K562 (cell line): ENCODE results near the gene PI16. TPM values are rescaled to one million over a fixed set of nuclear protein-coding genes. Genes with fewer than 3 reads are reported as not detected.

Source experiments
- ARID1B ChIP-seq: fragments of 450-650 bp; IDR thresholded peaks from 2 replicates; pipeline ENCODE4 v1.6.1; 2016; ENCODE audit warnings: antibody characterized with exemption, mild to moderate bottlenecking, inconsistent platforms
- ARID3A ChIP-seq: IDR thresholded peaks from 2 replicates; pipeline ENCODE4 v1.6.1; 2012; ENCODE audit warnings: low read depth, low read length, improper control_type of control experiment, borderline replicate concordance
- BCOR ChIP-seq: fragments of 450-650 bp; IDR thresholded peaks from 2 replicates; pipeline ENCODE4 v1.6.1; 2016
- C11orf30 ChIP-seq: fragments of 450-650 bp; IDR thresholded peaks from 2 replicates; pipeline ENCODE4 v1.6.1; 2016; ENCODE audit warnings: low read depth, mild to moderate bottlenecking
- DACH1 ChIP-seq: fragments of 450-650 bp; IDR thresholded peaks from 2 replicates; pipeline ENCODE4 v1.6.1; 2018; ENCODE audit not compliant: partially characterized antibody
- ESRRA ChIP-seq: fragments of 450-650 bp; IDR thresholded peaks from 2 replicates; pipeline ENCODE4 v1.6.1; 2014; ENCODE audit warnings: low read depth, mild to moderate bottlenecking, moderate library complexity, borderline replicate concordance
- NR2F6 ChIP-seq: fragments of 450-650 bp; formaldehyde crosslinking; IDR thresholded peaks from 2 replicates; pipeline ENCODE4 v1.4.0; 2020; ENCODE audit warnings: mild to moderate bottlenecking
- POLR3A ChIP-seq: IDR thresholded peaks from 2 replicates; pipeline ENCODE4 v1.6.1; 2011; ENCODE audit warnings: borderline replicate concordance, mild to moderate bottlenecking, moderate library complexity; ENCODE audit not compliant: insufficient read length, insufficient read depth; ENCODE audit errors: extremely low read depth
- RBM17 ChIP-seq: fragments of 200-400 bp; formaldehyde crosslinking; IDR thresholded peaks from 2 replicates; pipeline ENCODE4 v1.6.1; 2017; ENCODE audit warnings: low read depth, mild to moderate bottlenecking, low read length, borderline replicate concordance
- SPI1 ChIP-seq: IDR thresholded peaks from 2 replicates; pipeline ENCODE4 v1.6.1; 2011; ENCODE audit warnings: low read depth, low read length, control low read depth, borderline replicate concordance
- SRSF1 ChIP-seq: fragments of 200-400 bp; formaldehyde crosslinking; IDR thresholded peaks from 2 replicates; pipeline ENCODE4 v1.6.1; 2017; ENCODE audit warnings: mild to moderate bottlenecking, low read depth, low read length, moderate library complexity
- SRSF3 ChIP-seq: fragments of 200-400 bp; formaldehyde crosslinking; IDR thresholded peaks from 2 replicates; pipeline ENCODE4 v1.6.1; 2016; ENCODE audit warnings: mild to moderate bottlenecking, low read length, moderate library complexity; ENCODE audit not compliant: insufficient read depth
- TGIF2 ChIP-seq: sonication (generic); formaldehyde crosslinking; IDR thresholded peaks from 2 replicates; pipeline ENCODE4 v1.8.1; 2022; ENCODE audit warnings: mild to moderate bottlenecking, missing genetic modification reagents, moderate library complexity
- ZFP36 ChIP-seq: fragments of 150-350 bp; IDR thresholded peaks from 2 replicates; pipeline ENCODE4 v1.6.1; 2018; ENCODE audit warnings: low read length, low read depth; ENCODE audit not compliant: partially characterized antibody
- ZFX ChIP-seq: sonication (generic); formaldehyde crosslinking; IDR thresholded peaks from 2 replicates; pipeline ENCODE4 v1.8.0; 2022; ENCODE audit warnings: mild to moderate bottlenecking, missing genetic modification reagents, moderate library complexity
- ZNF253 ChIP-seq: fragments of 250-450 bp; sonication (Bioruptor Pico); conservative IDR thresholded peaks from 2 replicates; pipeline ENCODE4 v1.6.1; 2021; ENCODE audit warnings: mild to moderate bottlenecking
- polyA plus RNA-seq, 8 experiments: library from polyadenylated mRNA; depleted of rRNA in 4 of 8; stranded (reverse) in 5 of 8; unstranded in 3 of 8; fragments of >200 nt; fragmentation: Nextera tagmentation in 2 of 8; fragmentation: Illumina TruSeq in 1 of 8; extraction: Ambion mirVana in 2 of 8; extraction: Trizol in 1 of 8; gene quantifications; 2 replicates each; pipeline versions ENCODE4 v1.2.1 to v1.2.3, GENCODE V29; 2011 to 2014; ENCODE audit warnings: inconsistent platforms in 1 of 8, missing spikeins in 1 of 8
- total RNA-seq, 7 experiments: library from RNA; depleted of rRNA in 6 of 7; stranded (reverse); fragments of >200 nt in 6 of 7; fragmentation: Illumina TruSeq in 2 of 7; extraction: Trizol in 2 of 7; gene quantifications; 2 replicates each; pipeline versions ENCODE4 v1.2.1 to v1.2.3, GENCODE V29; 2011 to 2021; ENCODE audit warnings: low replicate concordance in 1 of 7
- TF ChIP-seq, protein P1 (sequence below), 2 experiments: fragments of 450-650 bp in 1 of 2; IDR thresholded peaks; 2 replicates each; pipeline ENCODE4 v1.6.1; 2011 to 2017; ENCODE audit warnings: low read depth in 2 of 2, antibody characterized with exemption in 1 of 2, borderline replicate concordance in 1 of 2, low read length in 1 of 2, mild to moderate bottlenecking in 1 of 2, mixed read lengths in 1 of 2; ENCODE audit not compliant: control insufficient read depth in 1 of 2
- TF ChIP-seq, protein P2 (sequence below): fragments of 250-450 bp; sonication (Bioruptor Pico); IDR thresholded peaks from 2 replicates; pipeline ENCODE4 v1.5.0; 2021
- TF ChIP-seq, protein P3 (sequence below): fragments of 250-450 bp; sonication (Bioruptor Pico); IDR thresholded peaks from 2 replicates; pipeline ENCODE4 v1.4.0; 2020; ENCODE audit warnings: mild to moderate bottlenecking

The PI16 gene
- total and polyA plus RNA-seq, 9 of the 15 experiments (the other 6 are each of a cell fraction or from before 2014, with no cell fraction given): 0.06 to 0.18 TPM; not detected in 7

DNA sequence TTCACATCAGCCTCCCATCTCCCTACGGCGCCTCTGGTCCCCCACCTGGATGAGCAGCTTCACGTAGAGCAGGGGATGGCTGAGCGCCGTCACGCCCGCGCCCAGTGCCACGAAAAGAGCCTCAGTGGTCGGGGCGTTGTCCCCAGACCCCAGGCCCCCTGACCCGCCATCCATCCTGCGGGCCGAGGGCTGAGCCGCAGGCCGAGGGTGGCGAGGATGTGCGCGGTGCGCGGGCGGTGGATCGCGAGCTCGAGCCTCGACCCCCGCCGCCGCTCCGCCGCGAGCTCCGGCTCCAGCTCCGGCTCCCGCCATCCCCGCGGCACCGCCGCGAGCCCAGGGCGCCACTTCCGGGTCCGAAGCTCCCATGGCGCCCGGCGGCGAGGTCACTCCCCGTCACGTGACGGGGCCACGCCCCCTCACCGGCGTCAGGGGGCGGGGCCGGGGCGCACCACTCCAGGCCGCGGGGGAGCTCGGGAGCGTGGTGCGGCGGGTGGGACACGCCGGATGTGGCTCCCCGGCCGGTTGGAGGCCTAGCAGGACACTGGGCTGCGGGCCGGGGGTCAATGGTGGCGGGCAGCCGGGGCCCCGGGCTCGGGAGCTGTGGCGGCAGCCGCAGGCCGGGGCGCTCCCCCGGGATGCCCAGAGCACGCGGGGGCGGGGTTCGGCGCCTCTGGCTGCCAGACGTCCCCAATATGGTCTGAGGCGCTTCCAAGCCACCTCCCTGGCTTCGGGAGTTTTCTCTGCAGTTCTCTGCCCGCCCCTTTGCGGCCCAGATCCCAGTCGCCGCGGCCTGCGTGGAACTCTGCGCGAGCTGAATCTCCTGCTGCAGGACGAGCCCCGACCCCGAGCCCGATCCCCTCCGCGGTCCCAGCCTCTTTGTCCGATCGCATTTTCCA, 31.5 kb downstream of the PI16 start, which contains the start of gene MTCH1 (continued):
- TF ChIP-seq, protein P1, sequence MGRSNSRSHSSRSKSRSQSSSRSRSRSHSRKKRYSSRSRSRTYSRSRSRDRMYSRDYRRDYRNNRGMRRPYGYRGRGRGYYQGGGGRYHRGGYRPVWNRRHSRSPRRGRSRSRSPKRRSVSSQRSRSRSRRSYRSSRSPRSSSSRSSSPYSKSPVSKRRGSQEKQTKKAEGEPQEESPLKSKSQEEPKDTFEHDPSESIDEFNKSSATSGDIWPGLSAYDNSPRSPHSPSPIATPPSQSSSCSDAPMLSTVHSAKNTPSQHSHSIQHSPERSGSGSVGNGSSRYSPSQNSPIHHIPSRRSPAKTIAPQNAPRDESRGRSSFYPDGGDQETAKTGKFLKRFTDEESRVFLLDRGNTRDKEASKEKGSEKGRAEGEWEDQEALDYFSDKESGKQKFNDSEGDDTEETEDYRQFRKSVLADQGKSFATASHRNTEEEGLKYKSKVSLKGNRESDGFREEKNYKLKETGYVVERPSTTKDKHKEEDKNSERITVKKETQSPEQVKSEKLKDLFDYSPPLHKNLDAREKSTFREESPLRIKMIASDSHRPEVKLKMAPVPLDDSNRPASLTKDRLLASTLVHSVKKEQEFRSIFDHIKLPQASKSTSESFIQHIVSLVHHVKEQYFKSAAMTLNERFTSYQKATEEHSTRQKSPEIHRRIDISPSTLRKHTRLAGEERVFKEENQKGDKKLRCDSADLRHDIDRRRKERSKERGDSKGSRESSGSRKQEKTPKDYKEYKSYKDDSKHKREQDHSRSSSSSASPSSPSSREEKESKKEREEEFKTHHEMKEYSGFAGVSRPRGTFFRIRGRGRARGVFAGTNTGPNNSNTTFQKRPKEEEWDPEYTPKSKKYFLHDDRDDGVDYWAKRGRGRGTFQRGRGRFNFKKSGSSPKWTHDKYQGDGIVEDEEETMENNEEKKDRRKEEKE (IDR thresholded peaks at IDR 0.05; ENCODE audit: borderline replicate concordance in 1 of 2, control insufficient read depth in 1 of 2, low read depth in 2 of 2, low read length in 1 of 2): peak in 1 of 2 experiments; percentile 88; a peak in 2 of 4 replicates
- TF ChIP-seq RBM17 (no peak), ARID1B (no peak), C11orf30 (no peak; the same call in 1 of the 2 replicates), SPI1 (peak; percentile 36; the same call in 1 of the 2 replicates), ZFX (CRISPR knock-in tag) (peak; percentile 93), ZFP36 (no peak), SRSF1 (no peak), SRSF3 (no peak), ZNF253 (CRISPR knock-in tag) (no peak), DACH1 (no peak), POLR3A (no peak), NR2F6 (CRISPR knock-in tag) (no peak), ESRRA (peak; percentile 85), ARID3A (no peak), TGIF2 (CRISPR knock-in tag) (no peak; the same call in 1 of the 2 replicates), BCOR (no peak)
- TF ChIP-seq, protein P2, sequence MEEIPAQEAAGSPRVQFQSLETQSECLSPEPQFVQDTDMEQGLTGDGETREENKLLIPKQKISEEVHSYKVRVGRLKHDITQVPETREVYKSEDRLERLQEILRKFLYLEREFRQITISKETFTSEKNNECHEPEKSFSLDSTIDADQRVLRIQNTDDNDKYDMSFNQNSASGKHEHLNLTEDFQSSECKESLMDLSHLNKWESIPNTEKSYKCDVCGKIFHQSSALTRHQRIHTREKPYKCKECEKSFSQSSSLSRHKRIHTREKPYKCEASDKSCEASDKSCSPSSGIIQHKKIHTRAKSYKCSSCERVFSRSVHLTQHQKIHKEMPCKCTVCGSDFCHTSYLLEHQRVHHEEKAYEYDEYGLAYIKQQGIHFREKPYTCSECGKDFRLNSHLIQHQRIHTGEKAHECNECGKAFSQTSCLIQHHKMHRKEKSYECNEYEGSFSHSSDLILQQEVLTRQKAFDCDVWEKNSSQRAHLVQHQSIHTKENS (CRISPR knock-in tag): no peak
- TF ChIP-seq, protein P3, sequence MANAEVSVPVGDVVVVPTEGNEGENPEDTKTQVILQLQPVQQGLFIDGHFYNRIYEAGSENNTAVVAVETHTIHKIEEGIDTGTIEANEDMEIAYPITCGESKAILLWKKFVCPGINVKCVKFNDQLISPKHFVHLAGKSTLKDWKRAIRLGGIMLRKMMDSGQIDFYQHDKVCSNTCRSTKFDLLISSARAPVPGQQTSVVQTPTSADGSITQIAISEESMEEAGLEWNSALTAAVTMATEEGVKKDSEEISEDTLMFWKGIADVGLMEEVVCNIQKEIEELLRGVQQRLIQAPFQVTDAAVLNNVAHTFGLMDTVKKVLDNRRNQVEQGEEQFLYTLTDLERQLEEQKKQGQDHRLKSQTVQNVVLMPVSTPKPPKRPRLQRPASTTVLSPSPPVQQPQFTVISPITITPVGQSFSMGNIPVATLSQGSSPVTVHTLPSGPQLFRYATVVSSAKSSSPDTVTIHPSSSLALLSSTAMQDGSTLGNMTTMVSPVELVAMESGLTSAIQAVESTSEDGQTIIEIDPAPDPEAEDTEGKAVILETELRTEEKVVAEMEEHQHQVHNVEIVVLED (CRISPR knock-in tag): peak; percentile 72
